GM04503 (cell line): ENCODE results near the gene NPAS2.

Experiments used
- DNase-seq: peaks from one replicate; pipeline ENCODE4 v3.0.0-alpha.2; 2012; ENCODE audit warnings: low read depth

The NPAS2 gene

DNA sequence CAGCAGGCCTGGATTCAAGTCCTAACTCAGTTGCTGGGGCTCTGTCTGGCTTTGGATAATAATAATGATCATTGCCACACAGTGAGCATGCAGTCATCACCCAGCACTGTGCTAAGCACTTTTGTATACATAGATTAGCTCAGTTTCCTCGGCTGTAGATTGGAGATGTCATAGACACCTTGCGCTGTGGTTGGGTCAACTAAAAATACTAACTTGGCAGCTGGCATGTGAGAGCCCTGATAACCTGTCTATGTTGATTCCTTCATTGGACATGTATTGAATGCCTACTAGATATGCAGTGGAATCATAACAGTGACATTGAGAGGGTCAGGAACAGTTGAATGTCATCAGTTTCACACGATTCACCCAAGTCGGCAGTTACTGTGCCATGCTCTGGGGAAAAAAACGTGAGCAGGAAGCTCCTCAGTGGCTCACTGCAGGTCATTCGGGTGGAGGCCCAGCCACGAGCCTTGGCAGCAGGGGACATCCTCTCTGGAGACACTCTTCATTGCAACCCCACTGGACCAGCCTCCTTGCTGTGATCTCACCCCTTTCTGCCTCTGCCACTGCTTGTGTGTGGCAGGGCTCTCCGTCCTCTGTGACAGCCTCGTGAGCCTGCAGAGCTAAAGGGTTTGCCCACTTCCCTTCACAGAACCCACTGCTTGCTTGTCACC lies 85.3 kb downstream of the NPAS2 start:
- DNase-seq, result no peak

DNA sequence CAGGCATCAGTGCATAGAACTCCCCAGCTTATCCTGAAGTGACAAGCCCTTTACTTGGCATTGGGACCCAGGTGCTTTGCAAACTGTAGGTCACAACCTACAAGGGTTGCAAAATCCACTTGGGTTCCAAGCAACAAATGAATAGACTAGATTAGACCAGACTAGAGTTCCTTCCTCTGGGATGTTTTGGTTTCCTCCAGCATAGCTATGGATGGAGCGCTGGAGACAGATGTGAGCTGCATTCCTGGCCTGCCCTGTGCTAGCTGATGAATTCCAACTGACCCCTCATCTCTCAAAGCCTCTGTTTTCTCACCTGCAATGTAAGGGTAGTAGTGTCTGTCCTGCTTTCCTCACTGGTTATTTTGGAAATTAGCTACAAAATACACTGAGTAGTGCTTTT lies 86.2 kb downstream of the NPAS2 start:
- DNase-seq, result no peak

DNA sequence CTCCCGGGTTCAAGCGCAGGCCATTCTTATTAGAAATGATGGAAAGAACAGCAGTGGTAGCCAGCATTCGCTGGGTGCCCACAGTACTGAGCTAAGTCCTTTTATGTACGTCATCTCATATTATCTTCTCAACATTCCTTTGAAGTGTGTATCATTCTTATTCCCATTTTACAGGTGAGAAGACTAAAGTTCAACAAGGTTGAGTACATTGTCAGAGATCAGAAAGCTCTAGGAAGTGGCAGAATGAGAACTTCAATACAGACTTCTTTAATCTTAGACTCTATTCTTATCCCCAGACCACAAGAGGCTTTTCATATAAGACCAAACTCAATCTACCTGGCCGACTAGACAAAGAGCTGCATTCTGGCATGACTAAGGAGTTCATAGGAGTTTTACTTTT lies 86.7 kb downstream of the NPAS2 start:
- no peak for DNase-seq

DNA sequence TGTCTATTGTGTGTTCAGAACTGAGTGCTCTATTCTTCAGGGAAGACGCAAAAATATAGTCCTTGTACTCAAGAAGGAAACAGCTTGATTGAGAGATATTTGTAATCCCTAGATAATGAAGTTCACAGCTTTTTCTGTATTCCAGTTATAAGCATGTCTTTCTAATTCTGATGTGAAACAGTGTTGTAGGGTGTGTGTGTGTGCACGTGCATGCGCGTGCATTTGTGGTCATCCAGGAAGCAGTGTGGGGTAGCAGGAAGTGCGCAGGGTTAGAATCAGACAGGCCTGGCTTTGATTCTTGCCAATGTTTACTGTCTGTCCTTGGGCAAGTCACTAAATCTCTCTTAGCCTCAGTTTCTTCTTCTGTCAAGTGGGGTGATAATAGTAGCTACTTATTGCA lies 87.9 kb downstream of the NPAS2 start:
- DNase-seq, result no peak

DNA sequence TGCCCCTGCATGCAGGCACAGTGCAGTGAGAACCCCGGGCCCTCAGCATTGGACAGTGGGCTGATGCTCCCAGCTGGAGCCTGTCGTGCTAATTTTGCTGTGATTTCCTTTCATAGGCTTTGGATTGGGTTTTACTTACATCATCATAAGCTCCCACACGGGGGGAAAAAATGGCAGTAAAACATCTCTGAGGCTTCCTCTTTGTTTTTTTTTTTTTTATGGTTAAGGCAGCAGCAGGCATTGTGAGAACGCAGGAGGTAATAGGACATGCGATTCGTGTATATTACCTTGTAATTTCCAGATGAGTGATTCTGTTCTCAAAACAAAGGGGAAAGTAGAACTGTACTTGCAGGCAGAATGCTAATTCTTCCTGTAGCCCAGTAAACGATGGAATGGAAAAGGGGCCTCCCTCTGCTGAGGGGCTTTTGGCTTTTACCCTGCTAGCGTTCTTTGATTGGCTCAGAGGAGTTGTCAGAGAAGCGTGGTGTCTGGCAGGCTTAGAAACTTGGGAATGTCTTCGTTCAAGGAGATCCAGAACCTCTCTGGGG lies 89.7 kb downstream of the NPAS2 start:
- DNase-seq, result no peak

DNA sequence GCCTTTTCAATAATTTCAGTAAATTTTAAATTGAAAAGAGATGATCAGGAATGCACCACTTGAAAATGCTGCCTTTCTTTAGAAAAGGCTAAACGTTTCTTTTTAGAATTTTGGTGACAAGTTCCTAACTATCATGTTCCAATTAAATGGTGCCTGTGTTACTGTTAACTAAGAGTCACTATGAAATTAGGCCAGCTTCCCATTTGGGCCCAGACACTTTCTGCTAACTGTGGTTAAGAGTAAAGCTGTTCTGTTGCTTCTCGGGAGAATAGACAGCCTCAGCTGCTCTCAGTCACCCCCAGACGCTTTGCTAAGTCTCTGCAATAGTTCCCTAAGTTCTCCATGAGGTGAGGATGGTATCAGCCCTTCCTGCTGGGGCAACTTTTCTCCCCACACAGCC lies 90.2 kb downstream of the NPAS2 start:
- no peak for DNase-seq

DNA sequence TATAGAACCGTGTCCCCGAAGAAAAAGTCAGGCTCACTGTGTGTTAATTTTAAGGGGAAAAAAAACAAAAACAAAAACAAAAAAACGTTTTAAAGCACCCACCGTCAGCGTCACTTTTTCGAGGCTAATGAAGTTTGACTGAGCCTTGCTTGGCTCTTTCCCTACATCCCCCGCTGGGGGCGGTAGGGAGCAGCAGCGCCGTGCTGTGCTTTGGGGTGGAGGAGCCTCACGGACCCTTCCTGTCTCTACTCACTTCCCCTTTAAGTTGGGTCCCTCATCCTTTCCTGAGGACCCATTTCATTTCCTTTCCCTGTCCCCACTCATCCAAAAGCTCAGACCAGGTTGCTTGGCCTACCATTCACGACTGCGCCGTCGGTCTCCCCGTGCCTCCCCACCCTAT lies 99.4 kb downstream of the NPAS2 start:
- DNase-seq, result no peak

DNA sequence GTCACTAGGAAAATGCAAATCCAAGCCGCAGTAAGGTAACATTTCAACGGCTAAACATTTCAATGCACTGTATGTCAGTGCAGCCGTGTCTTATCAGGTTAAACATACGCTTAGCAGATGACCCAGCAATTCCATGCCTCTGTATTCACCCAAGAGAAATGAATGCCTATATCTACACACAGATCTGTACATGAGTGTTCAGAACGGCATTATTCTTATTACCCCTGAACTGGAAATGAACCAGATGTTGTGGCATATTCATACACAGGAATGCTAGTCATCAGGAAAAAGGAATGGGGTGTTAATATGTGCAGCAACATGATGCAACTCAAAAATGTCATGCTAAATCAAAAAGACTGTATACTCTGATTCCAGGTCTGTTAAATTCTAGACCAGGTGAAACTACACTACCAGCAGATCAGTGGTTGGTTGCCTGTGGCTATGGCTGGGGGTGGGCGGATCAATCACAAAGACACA lies 101.8 kb downstream of the NPAS2 start:
- DNase-seq, result no peak

DNA sequence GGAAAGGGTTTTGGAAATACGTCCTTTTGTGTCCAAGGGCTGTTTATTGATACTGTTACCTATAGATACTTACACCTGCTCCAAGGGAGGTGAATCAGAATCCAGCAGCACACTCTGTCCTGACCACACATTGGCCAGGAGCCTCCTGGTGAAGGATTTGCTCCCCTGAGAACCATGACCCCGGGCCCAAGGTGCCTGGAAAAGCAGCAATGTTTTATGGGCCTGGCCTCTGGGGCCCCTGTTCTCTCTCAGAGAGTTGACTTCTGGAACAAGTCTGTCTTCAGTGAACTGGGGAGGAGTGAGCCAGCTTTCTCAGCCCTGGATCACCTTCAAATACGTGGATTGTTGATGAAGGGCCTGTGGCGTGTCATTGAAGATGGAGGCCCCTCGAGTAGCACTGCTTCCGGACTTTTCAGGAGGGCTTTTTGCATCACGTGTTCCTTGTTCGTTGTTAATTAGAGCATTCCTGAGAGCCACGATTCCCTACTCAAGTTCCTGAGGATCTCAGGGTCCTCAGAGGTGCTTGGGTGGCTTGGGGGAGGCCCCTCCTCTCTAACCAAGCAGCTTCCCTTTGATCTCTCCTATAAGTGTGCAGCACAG lies 103.6 kb downstream of the NPAS2 start:
- DNase-seq, result no peak

DNA sequence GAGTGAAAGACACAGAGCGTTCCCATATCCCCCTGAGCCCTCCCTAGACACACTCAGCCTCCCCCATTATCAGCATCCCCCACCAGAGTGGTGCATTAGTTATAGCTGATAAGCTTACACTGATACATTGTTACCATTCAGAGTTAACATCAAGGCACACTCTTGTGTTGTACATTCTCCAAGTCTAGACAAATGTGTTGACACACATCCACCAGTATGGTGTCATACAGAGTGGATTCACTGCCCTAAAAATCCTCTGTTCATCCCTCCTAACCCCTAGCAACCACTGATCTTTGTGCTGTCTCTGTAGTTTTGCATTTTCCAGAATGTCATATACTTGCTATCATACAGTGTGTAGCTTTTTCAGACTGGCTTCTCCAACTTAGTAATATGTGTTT lies 104.2 kb downstream of the NPAS2 start:
- DNase-seq, result no peak

DNA sequence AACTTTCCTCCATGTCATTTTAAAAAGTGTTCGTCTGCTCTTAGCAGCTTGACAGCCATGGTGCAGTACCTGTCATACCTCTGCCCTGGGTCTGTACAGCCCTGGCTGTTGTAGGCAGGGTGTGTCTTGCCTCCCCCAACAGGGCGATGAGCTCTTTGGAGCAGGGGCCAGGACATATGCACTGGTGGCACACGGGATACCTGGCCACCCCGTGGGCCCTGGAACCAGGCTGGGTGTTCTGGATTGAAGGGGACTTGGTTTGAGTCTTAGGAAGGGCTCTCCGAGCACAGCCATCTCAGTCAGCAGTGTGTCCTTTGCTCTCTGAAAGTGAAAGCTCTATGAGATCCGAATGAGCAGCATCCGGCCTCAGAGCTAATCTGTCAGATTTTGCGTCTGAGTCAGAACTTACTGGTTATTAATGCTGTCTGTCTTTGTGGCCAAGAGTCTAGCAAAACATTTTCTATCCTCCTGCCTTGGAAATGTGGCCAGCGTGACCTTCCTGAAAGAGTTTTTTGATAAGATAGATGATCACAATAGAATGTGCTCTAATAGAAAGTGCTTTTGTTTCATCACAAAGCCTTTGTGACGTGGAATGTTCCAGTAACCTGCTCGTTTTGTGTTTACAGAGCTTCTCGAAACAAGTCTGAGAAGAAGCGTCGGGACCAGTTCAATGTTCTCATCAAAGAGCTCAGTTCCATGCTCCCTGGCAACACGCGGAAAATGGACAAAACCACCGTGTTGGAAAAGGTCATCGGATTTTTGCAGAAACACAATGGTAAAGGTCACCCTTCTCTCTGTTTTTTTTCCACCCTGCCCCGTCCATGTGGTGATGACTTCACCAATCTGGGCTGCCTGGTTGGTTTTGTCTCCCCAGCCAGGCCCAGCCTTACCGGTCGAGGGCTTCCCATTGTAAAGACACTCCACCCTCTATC lies 104.8 kb downstream of the NPAS2 start:
- no peak for DNase-seq

DNA sequence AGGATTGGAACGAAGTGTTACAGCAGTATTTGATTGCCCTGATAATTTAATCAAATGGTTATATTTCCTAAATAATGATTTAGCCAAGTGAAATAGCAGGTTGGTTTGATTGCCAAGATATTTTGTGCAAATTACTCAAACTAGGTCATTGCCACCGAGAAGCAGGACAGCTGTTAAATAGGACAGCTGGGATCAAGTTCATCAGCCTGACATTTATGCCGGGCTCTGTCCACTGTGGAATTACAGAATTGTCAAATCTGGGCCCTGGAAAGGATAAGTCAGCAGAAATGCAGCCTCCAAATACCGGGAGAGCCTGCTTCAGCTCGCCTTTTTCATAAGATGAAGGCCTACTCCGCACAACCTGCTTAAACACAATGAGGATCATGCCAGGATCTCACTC lies 108.3 kb downstream of the NPAS2 start:
- no peak for DNase-seq

DNA sequence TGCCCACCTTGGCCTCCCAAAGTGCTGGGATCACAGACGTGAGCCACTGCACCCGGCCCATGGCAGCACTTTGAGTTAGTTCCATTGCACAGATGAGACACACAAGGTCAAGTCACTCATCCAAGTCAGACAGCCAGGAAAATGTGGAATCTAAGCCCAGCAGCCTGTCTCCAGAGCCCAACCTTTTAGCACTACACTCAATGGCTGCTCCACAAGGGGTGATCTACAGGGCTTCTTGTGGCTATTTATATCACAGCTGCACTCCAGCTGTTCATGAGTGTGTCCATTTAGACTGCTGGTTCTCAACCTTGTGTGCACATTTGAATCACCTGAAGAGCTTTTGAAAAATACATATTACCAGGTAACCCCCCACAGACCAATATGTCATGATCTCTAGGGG lies 109.2 kb downstream of the NPAS2 start:
- no peak for DNase-seq

DNA sequence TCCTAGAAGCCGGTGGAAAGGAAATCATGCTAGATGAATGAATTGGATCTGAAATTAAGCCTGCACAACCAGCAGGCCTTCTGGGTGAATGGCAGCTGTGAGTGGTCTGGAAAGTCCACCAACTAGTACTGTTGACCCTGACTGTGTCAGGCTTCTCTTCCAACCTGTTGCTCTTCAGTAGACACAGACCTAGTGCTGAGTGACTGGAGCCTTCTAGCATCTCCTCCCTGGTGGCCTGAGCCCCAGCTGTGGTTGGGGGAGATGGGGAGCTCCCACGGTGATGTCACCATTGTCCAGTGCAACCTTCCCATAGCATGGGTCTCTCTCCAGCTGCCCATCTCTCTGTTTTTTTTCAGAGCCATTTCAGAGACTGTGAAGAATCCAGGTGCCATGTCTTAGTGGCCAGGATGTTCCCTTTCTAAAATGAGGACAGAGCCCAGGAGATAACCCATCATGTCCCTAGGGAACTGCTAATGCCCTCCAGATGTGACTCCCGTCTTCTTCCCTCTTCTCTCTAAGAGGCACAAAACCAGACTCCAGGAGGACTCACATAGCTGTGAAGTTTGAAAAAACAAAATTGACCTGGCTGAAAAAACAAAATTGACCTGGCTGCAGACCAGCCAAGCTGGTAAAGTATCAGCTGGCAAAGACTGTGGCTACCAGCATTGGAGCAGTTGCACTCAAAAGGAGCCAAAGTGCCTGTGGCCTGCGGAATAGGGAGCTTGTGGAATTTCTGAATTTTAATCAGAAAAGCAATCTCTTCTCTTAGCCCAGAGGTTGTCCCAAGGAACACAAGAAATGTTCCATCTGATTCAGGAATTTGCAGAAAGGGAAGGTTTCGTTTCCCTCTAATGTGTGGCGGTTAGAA lies 114.8 kb downstream of the NPAS2 start:
- no peak for DNase-seq

DNA sequence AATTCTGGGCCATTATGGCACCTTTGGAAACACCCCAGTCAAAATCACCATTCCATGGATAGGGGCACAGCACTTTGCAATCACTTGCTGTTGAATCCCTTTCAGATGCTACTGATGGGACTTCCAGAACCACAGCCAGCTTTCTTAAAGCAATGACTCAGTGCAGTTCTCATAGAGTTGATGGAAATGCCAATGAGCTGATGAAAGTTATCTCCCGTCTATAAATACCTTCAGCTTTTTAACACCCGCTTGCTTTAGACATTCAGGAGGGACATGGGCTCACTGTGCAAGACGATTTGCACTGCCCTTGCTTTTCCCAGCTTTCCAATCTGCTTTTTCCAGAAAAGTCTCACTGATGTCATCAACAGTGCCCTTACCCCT lies 115.4 kb downstream of the NPAS2 start:
- peak; percentile 39 for DNase-seq

DNA sequence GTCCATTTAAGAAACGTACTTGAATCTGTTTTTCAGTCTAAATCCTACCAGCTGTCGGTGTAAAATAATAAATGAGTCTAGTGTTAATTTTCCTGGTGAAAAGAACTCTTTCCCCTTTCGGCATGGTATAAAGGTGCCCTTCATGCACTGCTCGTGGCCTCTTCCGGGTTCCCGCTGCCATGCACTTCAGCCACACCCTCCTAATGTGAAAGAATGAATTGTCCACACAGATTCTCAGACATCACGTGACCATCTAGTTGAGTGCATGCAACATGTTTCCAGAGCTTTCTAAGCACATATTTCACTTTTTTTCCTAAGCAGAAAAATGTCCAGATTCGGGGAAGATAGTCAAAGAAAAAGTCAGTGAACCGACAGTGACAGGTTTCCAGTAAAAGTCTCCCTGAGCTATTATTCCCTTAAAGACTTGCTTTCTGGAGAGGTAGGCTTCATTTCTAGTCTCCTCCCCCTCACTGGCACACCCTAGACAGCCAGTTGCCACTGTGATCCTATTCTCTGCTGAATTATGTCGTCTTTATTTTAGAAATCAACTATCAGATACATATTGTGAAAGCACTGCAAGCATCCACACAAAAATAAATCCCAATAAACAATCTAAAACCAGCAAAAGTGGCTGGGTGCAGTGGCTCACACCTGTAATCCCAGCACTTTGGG lies 116.3 kb downstream of the NPAS2 start:
- DNase-seq, result no peak

DNA sequence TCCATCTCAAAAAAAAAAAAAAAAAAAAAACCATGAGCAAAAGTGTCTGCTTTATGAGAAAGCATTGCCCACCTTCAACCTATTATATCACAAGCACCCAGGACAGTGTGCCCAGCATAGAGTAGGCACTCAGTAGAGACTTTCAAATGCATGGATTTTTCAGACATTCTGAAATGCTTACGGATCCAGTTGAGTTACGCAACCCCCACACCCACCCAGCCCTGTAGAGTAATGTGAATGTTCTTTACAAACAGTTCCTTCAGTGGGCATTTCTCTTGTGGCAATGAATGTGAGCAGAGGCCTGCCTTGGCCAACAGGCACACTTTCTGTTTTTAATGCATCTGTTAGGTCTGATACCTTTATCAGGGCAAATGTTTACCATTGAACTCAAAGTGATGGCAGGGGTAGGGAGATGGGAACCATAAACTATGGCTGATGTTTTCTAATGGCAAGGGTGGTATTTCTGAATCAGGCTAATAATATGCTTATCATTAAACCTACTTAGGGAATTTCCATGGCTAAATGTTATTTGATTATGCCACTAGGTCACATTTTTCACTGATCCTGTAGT lies 117.1 kb downstream of the NPAS2 start:
- DNase-seq, result no peak

DNA sequence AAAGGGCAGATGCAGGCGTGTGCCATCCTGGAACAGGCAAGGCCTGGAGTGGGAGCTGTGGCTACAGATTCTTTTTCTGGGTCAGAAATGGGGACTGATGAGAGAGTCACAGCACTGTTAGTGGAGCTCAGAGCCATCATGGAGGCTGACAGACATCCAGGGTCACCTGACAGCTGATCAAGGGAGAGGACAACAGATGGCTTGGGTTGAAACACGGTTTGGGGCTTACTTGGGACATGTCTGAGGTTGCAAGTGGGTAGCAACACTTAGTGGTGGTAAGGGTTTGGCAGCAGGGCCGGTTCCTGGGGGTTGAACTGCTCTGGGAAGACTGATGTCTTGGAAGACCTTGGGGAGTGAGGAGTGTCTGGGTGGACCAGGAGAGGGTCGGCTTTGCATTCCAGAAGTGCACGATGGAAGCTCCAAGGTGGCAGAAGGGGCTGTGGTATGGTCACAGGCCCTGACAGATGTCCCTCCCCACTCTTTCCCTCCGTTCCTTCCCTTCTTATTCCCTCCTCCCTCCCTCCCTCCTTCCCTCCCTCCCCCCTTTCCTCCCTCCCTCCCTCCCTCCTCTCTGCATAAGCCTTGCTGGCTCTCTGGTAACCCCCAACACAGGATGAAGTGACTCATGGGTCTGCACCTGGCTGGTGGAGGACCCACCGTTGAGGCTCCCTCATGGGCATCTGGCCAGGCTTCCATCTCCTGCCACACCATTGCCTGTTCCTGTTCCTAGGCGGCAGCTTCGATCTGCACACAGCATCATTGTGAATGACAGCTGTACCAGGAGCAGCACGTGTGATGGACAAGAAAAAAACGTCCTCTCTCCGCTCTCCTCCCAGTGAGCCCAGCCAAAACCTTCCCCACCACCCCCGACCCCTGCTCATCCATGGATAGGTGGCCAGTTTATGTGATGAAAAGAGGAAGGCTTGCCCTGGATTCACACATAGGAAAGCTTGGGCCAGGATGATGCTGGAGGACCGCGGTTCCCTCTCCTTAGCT lies 118.4 kb downstream of the NPAS2 start:
- no peak for DNase-seq

DNA sequence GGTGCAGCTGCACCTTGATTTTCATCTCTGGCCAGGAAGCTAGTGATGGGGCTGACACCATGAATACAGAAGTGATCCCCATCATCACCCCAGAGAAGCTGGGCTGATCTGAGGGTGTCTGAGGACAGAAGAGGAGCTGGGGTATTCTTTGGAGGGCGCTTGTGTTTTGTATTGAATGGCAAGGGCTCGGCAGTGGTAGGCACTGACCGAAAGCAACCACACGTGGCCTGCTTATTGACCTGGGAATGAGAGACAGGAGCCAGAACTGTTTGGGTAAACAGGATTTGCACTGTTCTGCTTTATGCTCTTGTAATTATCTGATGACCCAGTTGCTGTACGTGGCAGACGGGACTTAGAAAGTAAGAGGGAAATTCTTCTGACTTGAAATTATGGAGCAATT lies 119.5 kb downstream of the NPAS2 start:
- no peak for DNase-seq

DNA sequence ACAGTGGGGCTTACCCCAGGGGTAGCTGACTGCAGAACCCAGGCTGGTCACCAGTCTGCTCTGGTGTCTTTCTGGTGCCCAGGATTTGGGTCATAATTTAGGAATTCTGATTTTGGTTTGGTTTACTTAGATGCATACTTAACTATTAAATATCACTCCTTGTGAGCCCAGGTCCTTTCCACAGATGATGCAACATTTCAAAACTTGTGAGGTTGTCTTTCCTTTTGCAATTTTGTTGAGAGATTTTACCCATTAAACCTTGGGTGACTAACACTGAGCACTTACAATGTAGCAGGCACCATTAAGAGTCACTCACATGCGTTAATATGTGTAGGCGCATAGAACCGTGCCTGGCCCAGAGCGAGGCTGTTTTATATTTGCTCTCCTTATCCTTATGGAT lies 120.3 kb downstream of the NPAS2 start:
- no peak for DNase-seq
